OCI-M2 (cell line): Measurements from ENCODE around the gene CTNNA3.

ENCODE experiments used
- DNase-seq: peaks from one replicate; lab custom pipeline; 2025; ENCODE audit not compliant: unreplicated experiment; lab: John Stamatoyannopoulos, UW

Gene CTNNA3

DNA sequence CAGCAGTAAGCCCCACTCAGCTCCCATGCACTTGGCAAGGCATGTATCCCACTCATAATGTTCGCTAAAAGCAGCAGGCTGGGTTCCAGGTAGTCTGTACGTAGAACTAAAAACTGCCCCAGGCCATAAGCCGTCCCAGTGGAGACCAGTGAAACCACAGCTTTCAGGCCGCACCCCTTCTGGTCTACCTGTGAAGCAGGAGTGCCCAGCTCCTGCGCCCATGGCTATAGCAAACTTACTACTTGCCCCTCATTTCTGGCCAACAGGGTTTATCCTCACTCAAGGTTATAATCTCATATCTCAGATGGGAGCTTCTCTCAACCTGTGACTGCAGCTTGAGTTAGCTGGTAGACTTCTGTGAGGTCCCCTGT is 1108.3 kb downstream of the CTNNA3 start:
- no peak for DNase-seq

DNA sequence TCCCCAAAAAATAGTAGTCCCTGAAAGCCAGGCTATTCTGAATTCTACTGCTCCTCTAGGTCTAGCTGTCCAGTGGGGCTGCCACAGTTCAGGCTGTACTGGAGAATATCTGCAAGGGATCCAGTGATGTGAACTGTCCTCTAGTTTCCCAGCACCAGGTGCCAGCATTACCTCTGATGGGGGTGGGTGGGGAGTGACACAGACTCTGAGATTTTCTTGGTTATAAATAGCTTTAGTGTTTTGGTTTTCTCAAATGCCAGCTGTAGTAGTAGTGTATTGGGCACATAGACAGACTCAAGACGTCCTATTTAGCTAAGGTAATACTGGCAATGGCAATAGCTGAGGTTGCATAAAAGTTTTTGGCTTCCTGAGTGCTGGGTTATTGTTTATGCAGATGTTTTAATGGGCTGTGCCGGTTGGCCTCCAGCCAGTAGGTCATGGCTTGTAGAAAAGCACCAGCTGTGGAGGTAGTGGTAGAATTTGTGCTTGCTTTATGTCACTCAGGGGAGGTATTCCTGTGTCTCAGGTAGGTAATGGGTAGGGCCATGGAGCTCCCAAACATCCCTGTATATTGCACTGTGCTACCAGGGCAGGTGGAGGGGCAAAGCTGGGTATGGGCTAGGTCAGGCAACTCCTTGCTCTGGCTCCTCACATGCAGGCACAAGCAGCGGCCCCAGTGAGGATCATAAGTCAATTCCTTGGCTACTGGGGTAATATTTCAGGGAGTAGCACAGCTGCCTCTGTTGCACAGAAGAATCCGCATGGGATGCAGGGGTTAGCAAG is 1108.9 kb downstream of the CTNNA3 start:
- no peak for DNase-seq

DNA sequence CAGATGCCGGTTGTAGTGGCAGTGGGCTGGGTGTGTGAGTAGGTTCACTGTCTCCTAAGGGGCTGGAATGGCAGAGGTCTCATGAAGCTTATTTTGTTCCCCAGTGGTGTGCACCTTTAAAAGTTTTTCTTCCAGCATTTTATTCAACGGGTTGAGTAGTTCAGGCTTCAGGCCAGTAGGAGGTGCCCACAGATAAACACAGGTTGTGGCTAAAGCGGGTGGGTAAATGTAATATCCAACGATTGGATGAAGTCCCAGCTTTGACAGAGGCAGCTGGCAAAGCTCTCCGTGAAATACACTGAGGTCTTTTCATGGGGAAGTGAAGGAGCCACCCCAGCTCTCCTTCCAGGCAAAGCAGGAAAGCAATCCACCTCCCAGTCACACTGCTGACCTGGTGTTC is 1109.9 kb downstream of the CTNNA3 start:
- DNase-seq, result no peak

DNA sequence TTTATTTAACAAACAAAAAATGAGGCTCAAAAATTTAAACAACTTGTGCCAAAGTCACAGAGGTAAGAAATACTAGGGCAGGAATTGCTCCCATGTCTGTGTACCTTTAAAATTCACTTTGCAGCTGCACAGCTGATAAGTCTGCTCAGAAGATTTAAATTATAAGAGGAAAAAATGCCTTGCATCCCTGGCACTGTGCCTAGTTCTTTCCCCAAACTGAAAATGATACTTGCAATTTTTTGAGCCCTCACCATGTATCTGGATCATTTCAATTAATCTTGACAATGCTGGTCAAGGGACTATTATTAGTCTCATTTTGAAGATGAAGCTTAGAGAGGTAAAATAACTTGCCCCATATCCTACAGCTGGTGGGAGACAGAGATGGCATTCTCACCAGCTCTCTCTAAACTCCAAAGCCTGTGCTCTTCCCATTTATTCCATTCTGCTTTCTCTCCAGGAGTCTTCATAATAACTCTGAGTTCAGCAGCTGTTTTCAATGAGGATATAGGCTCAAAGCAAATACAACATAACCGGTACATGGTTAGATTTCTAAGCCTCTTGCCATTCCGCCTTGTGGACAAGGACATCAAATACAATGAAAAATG is 1120.6 kb downstream of the CTNNA3 start:
- DNase-seq, result no peak

DNA sequence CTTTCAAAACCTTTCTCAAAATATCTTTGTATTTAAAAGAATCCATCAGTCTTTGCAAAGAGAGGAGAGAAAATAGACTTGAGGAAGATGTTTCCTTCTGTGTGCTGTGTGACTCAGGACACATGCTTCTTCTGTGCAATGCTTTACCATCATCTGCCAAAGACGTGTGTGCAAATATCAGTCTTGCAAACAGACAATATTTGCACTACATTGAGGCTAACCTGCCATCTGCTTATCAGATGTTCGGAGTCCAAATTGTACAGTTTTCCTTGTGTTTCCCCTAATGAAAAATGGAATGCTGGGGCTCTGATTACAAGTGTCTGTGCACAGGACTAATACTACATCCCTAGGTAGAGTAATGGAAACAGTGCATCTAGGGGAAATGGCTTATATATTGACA is 1123.3 kb downstream of the CTNNA3 start:
- DNase-seq, result no peak

DNA sequence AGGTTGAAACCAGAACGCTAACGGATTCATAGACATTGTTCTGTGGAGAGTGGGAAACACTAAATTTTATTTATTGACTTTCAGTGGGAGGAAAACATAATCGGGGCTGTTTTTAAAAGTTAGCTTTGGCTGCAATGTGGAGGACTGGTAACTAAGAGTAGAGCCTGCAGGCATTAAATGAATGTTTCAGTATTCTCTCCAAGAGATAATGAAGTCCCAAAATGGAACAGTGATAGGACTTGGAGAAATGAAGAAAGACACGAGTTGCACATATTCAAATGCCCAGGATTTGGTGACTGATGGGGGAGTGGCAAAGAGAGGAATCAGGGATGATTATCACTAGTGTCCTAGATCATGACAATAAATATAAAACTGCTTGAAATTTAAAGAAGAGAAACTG is 1130.0 kb downstream of the CTNNA3 start:
- no peak for DNase-seq

DNA sequence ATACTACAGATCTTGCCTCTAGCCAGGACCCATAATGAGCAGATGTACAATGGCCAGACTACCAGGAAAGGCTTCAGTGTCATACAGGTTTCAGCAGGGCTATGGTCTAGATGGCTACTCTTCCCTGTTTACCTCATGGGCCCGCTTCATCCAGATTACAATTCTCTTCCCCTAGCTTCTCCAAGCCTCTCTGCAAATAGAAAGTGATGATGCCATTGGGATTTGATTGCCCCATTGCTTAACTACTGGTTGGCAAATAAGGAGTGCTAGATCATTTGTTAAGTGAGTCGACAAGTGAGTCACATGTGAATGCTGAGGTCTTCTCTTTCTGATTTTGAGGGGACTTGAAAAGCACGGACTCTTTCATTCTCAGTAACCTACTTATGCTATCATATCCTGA is 1131.7 kb downstream of the CTNNA3 start:
- no peak for DNase-seq

DNA sequence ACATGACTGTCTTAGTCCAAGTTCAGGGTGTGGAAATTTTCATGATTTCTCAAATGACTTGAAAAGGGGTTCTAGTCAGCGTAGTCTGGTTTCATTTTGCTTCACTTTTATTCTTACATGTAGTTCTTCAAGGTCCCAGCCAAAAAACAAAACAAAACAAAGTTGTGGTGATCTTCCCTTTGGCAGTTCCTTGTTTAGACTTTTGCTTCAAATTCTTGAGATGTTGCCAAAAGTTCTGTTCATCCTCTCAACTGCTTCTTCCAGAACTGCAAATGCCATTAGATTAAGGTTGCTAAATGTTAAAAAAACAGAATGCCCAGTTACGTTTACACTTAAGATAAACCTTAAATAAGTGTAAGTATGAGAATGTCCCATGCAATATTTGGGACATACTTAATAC is 1140.9 kb downstream of the CTNNA3 start:
- no peak for DNase-seq

DNA sequence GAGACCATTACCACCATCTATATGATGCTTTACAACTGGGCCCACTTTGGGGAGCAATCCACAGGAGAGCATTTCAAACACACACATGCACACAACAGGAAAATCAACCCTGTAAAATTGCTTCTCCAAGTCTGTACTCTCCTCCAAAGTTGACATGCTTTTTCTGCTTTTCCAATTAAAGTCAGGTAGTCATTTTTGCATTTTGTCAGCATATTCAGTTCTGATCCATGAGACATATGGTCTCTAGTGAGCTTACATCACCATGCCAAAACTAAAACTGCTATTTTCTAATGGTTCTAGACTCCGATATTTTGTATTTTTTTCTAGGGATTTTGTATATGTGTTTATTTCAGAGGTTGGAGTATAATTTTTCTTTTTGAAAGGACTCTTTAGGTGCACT is 1143.7 kb downstream of the CTNNA3 start:
- DNase-seq, result no peak

DNA sequence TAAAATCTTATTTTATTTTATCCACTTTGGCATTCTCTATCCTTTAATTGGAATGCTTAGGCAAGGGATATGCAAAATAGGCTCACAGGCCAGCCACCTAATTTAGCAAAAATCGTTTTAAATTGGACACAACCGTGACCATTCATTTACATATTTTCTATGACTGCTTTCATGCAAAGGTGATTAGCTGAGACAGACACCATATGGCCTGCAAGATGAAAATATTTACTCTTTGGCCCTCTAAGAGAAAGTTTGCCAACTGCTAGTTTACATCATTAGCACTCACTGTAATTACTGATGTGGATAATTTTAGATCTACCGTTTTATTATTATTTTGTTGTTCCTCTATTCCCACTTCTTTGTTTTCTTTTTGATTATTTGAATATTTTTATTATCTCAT is 1145.6 kb downstream of the CTNNA3 start:
- DNase-seq, result no peak

DNA sequence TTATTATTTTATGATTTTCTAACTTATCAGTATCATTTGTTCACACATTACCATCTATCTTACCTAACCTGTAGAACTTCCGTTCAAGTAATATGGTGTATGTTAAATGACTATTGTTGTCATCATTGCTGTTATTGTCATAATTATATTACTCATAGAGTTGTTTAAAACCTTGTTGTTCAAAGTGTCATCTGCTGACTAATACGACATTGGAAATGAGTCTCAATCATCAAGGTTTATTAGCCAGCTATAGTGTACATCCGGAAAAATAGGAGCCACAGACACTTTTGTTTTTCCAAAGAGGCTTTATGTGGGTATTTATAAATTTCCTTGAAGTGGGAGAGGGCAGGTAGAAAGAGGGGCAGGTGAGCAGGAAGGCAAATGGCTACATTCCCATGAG is 1157.1 kb downstream of the CTNNA3 start:
- no peak for DNase-seq

DNA sequence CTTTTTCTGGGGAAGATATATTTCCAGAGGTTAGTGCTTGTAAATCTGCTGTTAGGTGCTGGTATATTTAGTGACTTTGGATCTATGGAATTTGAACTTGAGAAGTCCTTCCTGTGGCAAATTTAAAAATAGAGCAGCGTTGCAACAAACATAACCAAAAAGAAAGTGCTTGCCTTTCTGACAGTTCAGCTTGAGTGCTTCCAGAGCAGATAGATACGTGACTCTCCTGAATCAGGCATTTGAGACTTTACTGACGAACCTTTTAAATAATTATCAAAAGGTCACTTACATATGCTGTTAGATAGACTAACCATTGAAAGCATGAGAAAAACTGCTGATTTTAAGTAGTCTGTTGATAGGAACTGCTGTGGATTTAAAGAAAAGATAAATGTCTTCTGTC is 1157.6 kb downstream of the CTNNA3 start:
- DNase-seq, result no peak

DNA sequence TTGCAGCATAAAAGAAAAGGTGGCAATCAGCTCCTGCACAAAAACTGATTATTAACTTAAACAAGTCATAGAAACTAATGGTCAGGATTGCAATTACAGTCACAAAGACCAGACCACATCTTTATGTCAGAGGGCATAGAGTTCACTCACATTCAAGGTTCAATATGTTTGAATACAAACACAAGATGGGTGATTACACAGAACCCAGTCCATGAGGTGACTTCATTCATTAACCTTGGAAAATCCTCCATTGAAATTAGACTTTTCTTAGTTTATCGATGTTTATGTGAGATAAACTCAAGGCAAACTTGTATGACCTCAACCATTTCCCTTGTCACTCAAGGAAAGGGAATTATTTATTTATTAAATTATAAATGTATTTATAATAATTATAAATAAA is 1158.8 kb downstream of the CTNNA3 start:
- no peak for DNase-seq

DNA sequence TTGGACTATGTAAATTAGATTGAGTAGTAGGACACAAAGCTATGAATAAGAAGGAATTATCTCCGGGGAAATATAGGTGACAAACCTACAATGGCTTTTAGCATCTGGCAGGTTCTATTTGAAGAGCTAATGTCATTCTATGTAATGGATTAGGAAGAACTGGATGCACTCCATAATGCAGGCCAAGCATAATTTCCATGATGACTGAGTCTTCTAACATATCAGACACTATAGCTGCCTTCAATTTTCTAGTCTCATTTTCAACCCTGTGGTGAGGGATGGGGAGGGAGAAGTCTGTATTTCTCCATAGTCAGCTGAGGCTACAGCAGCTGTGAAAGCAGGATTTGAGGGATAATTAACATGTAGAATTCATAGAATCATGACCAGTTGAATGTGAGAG is 1160.6 kb downstream of the CTNNA3 start:
- no peak for DNase-seq

DNA sequence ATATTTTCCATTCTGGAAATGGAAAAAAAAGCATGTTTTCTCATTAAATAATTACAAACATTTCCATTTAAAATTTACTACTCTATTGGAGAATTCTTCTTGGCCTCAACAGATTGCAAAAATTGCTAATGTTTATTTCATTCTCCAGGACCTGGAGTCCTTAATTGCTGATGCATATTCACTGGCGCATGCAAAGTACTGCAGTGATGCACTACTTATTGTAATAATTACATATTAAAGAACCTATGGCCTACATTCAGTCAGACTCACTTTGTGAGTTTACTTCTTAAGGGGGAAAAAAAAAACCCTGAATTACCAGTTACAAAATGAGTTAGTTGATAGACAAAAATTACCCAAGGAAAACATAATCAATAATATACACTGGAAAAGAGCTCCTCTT is 1161.1 kb downstream of the CTNNA3 start:
- DNase-seq, result no peak

DNA sequence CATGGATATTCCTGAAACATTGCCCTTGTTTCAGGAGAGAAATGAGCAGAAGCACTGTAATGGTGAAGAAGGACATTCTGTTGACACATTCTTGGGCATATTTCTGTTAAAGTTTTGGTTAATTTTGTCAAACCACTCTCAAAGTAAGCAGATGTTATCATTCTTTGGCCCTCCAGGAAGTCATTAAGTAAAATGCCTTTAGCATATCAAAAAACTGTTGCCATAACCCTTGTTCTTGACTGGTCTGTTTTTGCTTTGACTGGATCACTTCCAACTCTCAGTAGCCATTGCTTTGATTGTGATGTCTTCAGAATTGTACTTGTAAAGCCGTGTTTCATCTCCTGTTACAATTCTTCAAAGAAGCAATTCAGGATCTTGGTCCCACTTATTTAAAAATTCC is 1174.5 kb downstream of the CTNNA3 start:
- DNase-seq, result no peak

DNA sequence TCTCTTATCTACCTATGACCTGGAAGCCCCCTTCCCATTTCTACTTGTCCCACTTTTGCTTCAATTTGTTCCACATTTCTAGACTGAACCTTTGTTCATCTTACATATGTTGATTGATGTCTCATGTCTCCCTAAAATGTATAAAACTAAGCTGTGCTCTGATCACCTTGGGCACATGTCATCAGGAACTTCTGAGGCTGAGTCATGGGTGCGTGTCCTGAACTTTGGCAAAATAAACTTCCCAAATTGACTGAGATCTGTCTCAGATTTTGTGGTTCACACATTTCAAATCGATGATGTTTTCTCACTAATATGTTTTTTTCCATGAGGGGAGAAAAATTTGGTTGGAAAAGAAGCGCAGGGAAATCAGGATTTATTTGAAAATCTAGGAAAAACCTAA is 1176.4 kb downstream of the CTNNA3 start:
- DNase-seq, result no peak

DNA sequence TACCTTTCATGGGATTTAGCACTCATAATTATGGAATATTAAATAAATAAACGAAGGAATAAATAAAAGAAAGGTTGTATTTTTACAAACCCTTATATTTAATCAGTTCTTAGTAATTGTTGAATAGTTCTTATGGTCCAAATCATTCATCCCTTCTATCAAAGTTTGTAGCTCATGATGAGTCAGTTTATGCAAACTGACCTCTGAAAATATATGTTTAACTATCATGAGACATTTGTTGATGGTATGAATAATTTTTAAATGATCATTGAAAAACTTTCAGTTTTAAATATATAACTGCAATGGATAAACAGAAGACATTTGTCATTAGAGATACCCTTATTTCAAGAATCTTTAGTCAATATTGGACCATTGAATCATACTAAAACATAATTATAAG is 1181.3 kb downstream of the CTNNA3 start:
- no peak for DNase-seq

DNA sequence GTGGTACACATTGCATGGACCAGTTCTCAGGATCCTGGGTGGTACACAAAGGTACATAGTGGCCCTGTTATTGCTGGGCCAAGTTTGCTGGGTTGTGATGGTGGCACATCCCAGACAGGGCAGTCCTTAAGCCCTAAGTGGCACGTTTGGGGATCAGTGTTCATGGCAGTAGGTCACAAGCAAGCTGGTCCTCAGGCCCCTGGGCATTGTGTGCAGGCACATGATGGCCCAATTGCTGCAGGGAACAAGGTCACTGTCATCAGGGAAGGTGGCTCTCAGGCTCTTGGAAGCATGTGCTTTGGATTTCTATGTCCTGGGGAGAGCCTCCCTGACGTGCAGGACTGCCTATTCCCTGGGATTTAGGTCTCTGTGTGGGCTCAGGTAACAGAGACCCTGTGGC is 1182.5 kb downstream of the CTNNA3 start:
- DNase-seq, result no peak

DNA sequence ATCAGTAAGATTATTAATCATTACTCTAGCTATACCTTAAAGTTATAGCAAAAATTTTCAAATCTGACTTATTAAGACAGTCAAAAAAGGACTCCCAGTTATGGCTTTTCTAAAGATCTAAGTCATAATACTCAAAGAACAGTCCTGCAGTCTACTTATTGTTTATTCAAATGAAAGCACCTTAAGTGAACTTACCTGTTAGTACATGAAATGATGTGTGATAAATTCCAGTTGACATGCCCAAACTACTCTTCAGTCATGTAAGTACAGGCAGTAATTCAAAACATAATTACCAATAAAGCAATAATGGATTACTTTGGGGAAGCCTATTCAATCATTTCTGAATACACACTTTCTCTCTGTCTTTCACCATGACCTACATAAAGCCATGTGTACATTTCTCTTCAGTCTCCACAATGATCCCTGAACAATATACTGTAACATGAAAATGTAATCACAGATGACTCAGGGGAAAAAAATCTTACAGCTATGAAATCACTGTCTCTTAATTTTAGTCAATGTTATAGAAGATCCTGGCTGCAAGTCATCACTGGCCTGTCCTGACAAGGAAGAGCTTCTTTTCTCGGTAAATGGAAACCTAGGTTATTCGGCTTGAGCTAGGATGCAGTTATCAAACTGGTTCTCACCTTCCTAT is 1190.9 kb downstream of the CTNNA3 start:
- no peak for DNase-seq

DNA sequence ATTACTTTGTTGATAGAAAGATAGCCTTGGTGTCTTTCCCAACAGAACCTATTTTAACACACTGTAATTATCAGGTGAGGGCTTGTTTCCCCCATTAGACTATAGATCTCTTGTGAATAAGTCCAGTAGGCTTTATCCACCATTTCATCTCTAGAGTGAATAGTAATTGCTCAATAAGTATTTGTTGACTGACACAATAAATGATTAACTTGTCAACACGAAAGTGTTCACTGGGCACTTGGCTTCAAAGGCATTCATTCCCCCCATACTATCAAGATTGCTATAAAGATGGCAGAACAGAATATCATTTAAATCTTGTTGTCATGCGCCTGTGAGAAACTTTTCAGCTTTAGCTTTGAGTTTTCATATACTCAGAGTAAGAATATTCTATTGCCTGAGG is 1194.6 kb downstream of the CTNNA3 start:
- DNase-seq, result no peak

DNA sequence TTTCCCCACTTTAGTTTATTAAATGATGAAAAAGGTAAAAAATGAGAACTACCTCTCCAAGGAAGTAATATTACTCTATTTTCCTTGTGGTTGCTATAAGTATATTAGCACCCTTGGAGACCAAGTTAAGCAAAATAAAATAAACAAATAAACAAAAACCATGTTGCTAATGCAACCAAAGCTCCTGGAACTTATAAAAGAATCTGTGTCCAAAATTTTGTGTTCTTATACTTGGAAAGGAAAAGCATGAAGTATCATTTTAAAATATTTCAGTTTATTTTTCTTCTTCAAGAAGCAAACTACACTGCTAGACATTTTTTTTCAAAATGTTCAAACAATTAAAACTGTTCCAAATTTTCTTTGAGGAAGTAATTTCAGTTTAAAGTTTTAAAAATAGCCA is 1212.0 kb downstream of the CTNNA3 start:
- no peak for DNase-seq

DNA sequence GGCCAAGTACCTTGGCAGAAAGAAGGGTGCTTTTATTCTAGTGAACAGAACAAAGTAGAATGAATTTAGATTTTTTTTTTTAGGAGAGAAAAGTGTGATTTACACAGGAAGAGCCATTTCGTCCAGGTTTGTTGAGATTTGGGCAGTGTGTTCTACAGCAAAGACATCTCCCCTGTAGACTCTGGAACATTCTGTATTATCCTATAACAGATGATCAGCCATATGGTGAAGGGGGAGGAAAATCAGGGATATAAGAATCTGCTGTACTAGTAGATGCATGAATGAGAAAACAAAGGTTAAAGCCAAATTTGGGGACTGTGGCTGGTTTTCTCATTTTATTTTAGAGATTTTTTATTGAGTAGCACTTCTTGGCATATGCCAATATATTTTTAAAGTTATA is 1223.8 kb downstream of the CTNNA3 start:
- DNase-seq, result no peak
